H4 (cell line): ENCODE data around the gene ADK. TPM values are rescaled to one million over a fixed set of nuclear protein-coding genes. Genes with fewer than 3 reads are reported as not detected.
A peak's percentile ranks its signal among the peaks of the same experiment; 100 is the strongest.
"Not testable (repeated sequence)": the region's sequence is repeated elsewhere in the genome, so short reads cannot be mapped to it uniquely, and the experiment has no call there.

Source experiments
- DNase-seq: peaks from one replicate; pipeline ENCODE4 v3.0.0-alpha.2; 2015; ENCODE audit warnings: low spot score
- total RNA-seq: library from RNA; depleted of rRNA; stranded (reverse); fragments of >200 nt; shearing (Covaris generic); gene quantifications from 2 replicates; pipeline ENCODE4 v1.2.3, GENCODE V29; 2014

ADK gene
- total RNA-seq, 1 experiment from 2014 or later, result 33.5 TPM

DNA sequence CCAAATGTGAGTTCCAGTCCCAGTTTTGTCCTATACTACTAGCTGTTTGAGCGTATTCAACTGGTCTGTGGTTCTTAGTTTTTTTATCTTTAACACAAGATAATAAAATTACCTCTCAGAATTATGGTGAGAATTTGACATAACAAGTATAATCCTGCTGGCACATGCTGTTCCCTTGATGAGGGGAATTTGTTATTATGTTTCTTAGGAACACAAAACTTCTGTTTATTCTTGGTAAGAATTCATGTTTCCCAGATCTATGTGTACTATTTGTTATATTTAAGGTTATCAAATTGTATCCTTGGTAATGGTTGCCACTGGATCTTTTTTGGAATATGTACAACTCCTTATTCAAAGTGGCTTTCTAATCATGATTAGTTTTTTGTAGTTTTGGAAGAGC lies 335.6 kb downstream of the ADK start:
- DNase-seq, result no peak

DNA sequence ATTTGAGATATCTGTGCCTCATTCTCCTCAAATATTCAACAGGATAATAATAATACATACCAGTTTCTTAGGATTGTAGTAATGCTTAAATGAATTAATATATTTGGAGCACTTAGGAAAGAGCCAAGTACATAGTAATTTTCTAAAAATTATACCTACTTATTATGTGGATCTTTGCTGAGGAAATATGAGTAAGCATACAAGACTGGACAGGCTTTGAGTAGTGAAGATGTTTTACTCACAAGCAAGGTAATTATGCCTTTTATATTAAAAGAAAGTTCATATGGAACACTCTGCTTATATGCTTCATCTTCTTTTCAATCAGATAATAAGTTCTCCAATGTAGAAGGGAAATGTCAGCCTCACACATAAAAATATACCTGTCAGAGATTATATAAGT lies 337.9 kb downstream of the ADK start:
- DNase-seq, result no peak

DNA sequence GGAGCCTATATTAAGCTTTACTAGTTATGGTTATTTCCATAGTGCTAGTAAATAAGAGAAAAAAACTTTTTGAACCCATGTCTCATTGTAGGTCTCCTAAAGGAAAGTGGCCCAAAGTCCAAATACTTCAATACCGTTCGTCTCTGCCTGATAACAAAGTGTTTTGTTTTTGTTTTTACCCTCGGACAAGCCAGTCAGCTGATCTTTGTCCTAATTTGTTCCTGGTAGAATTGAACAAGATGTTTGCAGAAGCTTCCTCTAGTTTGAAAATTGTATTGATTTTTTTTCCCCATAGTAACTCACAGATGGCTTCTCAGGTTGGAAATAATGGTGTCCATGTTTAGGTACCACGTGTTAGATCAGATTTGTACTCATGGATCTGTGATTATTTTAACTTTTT lies 339.5 kb downstream of the ADK start:
- DNase-seq, result no peak

DNA sequence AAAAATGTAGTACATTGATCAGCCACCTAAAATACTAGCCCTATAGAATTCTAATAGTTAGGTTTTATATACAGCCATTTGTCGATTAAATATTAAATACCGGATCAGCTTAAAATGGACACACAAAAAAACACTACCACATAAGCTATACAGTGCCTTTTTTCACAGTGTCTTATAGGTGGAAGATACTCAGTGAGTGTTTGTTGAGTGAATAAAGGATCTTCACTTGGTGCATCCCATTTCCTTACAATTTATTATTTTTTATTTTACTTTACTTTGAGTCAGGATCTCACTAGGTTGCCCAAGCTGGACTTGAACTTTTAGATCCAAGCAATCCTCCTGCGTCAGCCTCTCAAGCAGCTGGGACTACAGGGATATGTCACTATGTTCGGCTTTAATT lies 340.0 kb downstream of the ADK start:
- DNase-seq, result no peak

DNA sequence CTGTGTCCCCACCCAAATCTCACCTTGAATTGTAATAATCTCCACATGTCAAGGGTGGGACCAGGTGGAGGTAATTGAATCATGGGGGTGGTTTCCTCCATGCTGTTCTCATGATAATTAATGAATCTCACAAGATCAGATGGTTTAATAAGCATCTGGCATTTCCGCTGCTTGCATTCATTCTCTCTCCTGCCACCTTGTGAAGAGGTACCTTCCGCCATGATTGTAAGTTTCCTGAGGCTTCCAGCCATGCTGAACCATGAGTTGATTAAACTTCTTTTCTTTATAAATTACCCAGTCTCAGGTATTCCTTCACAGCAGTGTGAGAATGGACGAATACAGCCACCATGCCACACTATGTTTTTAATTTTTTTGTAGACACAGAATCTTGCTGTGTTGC lies 345.3 kb downstream of the ADK start:
- not testable (repeated sequence) for DNase-seq

DNA sequence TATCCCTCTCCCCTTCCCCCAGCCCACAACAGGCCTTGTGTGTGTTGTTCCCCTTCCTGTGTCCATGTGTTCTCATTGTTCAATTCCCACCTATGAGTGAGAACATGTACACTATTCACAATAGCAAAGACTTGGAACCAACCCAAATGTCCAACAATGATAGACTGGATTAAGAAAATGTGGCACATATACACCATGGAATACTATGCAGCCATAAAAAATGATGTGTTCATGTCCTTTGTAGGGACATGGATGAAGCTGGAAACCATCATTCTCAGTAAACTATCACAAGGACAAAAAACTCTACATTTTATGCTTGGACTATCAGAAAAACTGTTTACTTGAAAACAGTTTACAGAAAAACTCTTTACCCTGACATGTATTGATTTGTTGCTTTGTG lies 347.6 kb downstream of the ADK start:
- not testable (repeated sequence) for DNase-seq

DNA sequence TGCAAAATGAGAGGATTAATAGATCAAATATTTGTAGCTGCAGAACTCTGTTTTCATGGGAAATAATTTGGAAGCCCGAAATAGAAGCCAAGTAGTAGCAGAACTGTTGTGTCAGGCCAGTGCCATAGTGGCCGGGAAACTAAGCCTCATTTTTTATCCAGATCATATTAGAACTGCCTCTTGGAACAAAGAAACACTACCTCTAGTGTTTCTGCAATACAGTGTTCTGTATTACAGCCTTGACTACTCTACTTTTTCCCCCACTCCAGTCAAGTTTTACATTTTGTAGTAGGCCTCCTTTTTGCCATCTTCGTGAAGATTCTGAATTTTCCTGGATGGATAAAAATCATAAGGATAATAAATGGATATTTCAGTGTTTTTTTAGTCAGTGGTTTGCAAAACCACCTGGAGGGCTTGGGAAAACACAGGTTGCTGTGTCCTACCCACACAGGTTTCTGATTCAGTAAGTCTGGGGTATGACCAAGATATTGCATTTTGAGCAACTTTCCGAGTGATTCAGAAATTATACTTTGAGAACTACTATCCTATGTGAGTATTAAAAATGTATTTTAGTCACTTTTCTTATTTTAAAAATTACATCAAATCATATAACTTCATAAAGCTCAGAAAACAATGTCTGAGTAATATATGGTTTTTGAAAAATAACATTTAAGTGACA lies 349.1 kb downstream of the ADK start:
- DNase-seq, result no peak

DNA sequence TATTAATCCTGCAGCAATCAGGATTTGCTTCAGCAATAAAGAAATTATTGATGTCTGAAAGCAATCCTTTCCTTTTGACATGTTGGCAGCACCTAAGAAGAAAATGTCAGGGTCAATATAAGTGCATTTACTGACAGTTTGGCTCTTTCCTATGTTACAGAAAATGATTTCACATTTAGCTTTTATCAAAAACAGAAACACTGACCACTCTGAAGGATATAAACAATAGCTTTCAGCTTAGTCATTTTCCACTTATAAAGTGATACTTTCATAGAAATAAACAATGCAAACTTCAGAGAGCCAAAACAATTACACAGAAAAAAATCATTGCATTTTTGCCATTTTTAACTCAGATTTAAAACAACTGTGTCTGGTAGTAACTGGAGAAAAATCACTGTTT lies 349.8 kb downstream of the ADK start:
- DNase-seq, result no peak

DNA sequence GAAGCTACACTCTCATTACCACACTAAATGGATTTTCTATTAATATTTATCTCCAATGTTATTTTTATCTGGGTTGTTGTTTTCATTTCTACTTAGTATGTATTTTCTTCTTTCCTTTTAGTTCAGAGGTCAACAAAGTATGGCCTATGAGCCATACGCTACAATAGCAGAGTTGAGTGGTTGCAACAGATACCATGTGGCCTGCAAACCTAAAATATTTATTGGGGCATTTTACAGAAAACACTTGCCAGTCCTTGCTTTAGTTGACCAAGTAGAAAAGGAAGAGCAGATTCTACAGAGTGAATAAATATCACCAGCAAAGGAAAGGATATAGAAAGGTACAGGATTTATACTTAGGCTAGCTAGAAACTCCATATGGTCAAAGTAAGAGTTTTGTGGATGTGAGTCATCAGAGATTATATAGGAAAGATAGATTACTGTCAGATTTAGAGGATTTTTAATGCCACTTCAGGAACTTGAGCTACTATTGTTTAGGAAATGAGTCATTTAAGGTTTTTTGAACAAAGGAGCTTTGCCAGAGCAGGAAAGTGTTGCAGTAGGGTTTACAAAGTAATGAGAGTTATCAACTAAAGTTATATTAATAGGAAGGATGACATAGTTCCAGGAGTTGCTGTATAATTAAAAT lies 352.1 kb downstream of the ADK start:
- peak; percentile 66 for DNase-seq

DNA sequence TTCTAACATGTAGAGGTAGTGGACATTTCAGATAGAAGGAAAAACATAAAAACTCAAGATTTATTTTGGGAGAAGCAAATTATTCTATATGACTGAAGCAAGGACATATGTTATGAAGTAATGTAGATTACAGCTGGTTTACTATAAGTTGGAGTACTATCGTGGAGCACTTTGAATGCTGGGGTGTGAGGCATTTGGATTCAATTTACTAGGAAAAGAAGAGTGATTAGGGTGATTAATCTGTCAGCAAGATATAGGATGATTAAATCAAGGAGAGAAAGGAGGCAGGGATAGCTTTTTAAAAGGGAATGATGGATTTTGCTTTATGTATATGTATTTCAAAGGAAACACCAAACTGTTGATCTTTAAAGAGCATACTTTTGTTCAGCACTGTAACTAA lies 356.9 kb downstream of the ADK start:
- no peak for DNase-seq

DNA sequence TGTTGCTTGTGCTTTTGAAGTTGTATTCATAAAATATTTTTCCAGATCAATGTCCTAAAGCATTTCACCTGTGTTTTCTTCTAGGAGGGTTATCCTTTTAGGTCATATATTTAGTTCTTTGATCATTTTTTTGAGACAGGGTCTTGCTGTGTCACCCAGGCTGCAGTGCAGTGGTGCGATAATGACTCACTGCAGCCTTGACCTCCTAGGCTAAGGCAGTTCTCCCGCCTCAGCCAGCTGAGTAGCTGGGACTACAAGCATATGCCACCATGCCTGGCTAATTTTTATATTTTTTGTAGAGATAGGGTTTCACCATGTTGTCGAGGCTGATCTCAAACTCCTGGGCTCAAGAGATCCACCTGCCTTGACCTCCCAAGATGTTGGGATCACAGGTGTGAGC lies 359.6 kb downstream of the ADK start:
- no peak for DNase-seq

DNA sequence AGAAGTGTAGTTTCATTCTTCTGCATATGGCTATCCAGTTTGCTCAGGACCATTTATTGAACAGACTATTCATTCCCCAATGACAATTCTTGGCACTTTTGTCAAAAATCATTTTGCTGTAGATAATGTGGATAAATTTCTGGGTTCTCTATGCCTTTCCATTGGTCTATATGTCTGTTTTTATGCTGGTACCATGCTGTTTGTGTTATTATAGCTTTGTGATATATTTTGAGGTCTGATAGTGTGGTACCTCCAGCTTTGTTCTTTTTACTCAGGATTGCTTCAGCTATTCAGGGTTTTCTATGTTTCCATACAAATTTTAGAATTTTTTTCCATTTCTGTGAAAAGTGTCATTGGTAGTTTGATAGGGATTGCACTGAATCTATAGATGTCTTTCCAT lies 360.0 kb downstream of the ADK start:
- DNase-seq, result no peak

DNA sequence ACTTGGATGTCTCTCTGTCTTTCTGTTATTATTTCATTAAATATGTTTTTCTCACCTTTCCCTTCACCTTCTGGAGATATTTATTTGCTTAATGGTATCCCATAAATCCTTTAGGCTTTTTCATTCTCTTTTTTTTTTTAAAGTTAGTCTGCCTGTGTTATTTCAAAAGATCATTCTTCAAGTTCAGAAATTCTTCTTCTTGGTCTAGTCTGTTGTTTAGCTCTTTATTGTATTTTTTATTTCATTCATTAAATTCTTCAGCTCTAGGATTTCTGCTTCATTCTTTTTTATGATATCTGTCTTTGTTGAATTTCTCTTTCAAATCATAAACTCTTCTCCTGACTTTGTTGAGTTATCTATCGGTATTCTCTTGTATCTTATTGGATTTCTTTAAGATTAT lies 363.3 kb downstream of the ADK start:
- no peak for DNase-seq

DNA sequence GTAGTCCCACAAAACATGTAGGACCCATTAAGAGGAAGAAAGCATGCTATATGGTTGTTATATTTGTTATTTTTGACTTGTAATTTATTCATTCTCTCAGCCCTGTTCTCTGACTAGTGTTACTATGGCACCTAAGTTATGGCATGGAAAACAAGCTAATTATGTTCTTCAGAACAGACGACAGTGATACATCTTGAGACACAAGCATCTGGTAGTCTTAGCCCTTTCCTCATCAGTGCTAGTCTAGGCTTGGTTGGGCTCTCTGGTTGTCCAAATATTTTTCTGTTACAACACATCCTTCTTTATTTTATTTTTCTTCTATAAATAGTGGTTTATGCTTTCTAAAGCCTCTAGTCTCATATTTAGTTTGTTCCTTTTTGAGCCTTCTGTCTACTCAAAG lies 367.0 kb downstream of the ADK start:
- DNase-seq, result no peak

DNA sequence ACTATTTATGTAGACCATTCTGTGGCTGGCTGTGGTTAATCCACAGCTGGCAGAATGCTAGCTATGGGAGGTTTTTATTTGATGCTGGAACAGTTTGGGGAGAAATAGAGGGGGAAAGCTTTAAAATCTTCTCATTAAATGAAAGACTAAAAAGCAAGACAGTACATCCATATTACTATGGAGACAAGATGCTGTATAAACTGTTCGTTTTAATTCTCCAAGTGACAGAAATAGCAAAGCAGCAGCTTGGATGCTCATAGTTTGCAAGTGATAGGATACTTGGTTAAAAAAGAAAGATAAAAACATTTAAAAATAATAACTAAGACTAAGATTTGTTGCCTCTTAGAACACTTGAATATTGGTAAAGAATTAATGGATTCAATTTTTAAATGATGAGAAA lies 370.5 kb downstream of the ADK start:
- no peak for DNase-seq

DNA sequence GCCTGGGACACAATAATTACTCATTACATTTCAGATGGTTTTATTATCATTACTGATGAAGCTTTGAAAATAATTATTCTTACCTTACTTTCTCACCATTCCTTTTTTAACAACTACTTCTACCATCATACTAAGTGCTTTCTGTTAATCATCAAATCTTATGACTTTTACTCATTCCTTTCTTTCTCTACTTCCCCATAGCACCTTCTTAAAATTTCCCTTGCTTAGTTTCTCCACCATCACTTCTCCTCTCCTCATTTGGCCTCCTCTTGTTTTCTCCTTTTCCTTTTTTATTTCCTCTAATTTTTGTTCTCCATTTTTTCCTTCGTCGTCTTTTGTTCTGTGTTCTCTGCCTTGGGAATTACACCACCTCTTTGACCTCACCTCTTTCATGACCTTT lies 372.2 kb downstream of the ADK start:
- DNase-seq, result no peak

DNA sequence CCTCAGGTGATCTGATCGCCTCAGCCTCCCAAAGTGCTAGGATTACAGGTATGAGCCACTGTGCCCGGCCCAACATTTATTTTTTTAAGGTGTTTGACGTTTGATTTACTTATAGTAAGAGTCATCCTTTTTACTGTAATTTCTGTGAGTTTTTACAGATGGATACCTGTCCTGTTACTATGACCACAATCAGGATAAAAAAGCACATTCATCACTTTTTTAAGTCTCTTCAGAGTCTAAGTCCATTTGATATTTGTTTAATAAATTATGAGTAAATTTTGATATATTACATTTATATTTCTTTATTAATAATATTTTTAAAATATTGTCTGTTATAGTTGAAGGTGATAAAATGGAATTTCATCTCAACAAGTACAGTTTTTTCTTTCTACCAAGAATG lies 374.9 kb downstream of the ADK start:
- no peak for DNase-seq

DNA sequence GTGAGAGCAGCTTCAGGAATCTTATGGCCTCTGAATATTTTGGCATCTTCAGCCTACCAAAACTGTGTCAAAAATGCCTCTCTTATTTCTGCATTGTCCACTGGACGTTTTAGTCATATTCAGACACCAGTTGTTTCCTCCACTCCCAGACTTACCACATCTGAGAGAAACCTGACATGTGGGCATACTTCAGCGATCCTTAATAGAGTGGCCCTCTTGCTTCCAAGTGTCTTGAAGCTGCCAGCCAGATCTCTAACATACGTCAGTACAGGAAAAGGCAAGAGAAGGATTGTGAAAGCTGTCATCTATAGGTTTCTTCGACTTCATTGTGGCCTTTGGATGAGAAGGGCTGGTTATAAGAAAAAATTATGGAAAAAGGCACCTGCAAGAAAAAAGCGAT lies 376.6 kb downstream of the ADK start:
- not testable (repeated sequence) for DNase-seq

DNA sequence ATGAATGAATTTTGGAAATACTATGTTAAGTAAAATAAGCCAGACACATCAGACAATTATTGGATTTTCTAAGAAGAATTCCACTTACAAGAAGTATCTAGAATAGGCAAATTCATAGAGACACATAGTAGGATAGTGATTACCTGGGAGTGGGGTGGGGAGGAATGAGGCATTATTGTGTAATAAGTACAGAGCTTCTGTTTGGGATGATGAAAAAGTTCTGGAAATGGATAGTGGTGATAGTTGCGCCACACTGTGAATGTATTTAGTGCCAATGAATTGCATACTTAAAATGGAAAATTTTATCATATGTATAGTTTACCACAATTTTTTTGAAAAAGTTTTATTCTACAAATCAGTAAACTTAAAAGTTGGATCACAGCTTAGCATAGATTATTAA lies 378.2 kb downstream of the ADK start:
- no peak for DNase-seq

DNA sequence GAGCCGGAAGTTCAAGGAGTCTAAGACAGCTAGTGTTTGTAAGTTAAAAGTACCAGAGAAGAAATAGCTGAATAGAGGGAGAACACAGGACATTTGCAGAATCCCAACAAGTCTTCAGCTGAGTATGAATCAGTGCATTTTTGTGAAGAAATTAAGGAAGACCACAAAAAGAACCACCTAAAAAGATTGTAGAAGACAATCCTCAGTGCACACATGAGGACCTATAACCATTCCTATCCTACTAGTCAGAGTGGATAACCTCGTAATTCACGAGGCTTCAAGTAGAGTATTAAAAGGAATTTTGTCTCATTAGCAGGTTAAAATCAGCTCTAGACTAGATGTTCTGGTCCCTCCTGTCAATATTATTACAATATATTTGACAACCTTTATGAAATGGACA lies 380.0 kb downstream of the ADK start:
- DNase-seq, result no peak

DNA sequence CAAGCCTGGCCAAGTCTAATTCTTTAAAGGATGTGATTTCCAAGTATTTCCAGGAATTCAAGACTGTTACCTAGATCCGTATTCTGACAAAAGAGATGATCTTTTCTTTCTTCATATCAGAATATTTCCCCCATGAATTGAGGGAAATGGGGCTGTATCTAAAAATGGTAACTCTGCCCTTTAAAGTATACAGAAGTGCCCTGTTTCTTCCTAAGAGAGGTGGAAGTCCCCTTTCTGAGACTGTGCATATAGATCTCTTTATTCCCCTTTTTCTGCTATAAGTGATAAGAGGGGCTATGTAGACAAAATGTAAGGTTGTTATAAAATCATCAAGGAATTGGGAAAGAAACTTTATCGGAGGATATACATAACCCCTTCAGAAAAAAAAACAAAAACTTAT lies 388.3 kb downstream of the ADK start:
- DNase-seq, result no peak

DNA sequence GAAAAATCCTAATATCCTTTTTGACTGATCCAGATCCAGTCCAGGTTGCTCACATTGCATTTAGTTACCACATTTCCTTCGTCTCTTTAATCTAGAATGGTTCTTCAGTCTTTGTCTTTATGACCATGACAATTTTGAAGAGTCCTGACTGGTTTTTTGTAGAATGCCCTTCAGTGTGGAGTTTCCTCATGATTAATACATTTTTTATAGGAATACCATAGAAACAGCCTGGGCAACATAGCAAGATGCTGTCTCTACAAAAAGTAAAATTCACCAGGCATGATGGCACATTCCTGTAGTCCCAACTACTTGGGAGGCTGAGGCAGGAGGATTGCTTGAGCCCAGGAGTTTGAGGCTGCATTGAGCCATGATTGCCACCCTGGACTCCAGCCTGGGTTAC lies 390.4 kb downstream of the ADK start:
- no peak for DNase-seq

DNA sequence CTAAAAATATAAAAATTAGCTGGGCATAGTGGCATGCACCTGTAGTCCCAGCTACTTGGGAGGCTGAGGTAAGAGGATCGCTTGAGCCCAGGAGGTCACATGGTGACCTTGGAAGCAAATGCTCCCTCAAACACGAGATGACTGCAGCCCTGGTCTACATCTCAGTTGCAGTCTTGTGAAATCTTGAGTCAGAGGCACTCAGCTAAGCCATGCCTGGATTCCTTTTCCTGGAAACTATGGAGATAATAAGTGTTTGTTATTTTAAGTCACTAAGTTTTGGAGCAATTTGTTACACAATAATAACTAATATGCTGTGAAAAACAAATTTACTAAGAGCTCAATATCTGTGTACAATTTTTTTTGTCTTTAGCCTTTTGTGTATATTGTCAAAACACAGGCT lies 391.1 kb downstream of the ADK start:
- peak; percentile 5 for DNase-seq

DNA sequence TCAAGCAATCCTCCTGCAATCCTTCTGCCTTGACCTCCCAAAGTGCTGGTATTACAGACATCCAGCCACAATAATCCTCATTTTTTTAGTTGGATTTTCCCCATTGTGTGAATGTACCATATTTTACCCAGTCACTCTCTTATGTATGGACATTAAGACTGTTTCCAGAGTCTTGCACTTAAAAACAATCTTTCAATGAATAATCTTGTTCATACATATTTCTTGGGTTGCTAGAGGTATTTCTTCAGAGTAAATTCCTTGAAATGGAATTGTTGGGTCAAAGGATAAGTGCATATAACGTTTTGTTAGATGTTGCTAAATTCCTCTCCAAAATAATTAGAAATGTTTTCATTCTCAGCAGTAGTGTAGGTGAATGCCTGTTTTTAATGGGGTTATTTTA lies 392.3 kb downstream of the ADK start:
- DNase-seq, result no peak
